Endodermal cell (in vitro differentiated cells): ENCODE results near the gene CLTCL1. TPM values are rescaled to one million over a fixed set of nuclear protein-coding genes. Genes with fewer than 3 reads are reported as not detected.

Source experiments
- DNase-seq: peaks from one replicate; pipeline ENCODE4 v3.0.0-alpha.2; 2017
- H3K27ac ChIP-seq: 2 replicates; pipeline ENCODE4 v1.5.1; 2013; ENCODE audit warnings: mild to moderate bottlenecking, low read depth, low read length, moderate library complexity
- H3K27me3 ChIP-seq: 2 replicates; pipeline ENCODE4 v1.6.1; 2013; ENCODE audit warnings: mild to moderate bottlenecking, low read length, moderate library complexity; ENCODE audit not compliant: insufficient read depth, control insufficient read depth, poor library complexity, severe bottlenecking
- H3K36me3 ChIP-seq: 2 replicates; pipeline ENCODE4 v1.7.0; 2013; ENCODE audit warnings: mild to moderate bottlenecking, low read length, moderate library complexity; ENCODE audit not compliant: control insufficient read depth, insufficient read depth
- H3K4me1 ChIP-seq: one replicate; pipeline ENCODE4 v1.7.0; 2013; ENCODE audit warnings: low read length; ENCODE audit not compliant: control insufficient read depth, insufficient read depth
- H3K4me3 ChIP-seq: 2 replicates; pipeline ENCODE4 v1.5.1; 2013; ENCODE audit warnings: mild to moderate bottlenecking, low read length, moderate library complexity
- H3K9ac ChIP-seq: 2 replicates; pipeline ENCODE4 v1.6.1; 2013; ENCODE audit warnings: mild to moderate bottlenecking, low read length, moderate library complexity; ENCODE audit not compliant: poor library complexity, severe bottlenecking; ENCODE audit errors: extremely low read depth
- H3K9me3 ChIP-seq: 2 replicates; pipeline ENCODE4 v1.6.1; 2013; ENCODE audit warnings: mild to moderate bottlenecking, low read length, moderate library complexity; ENCODE audit not compliant: control insufficient read depth
- H3K27ac Mint-ChIP-seq: 2 replicates; pipeline ENCODE4 v1.8.0; 2020; ENCODE audit warnings: mixed read lengths
- H3K27me3 Mint-ChIP-seq: 2 replicates; pipeline ENCODE4 v1.8.0; 2021; ENCODE audit warnings: mild to moderate bottlenecking, mixed read lengths; ENCODE audit not compliant: insufficient read depth
- H3K36me3 Mint-ChIP-seq: 2 replicates; pipeline ENCODE4 v1.8.0; 2020; ENCODE audit warnings: low read depth, mixed read lengths
- H3K4me1 Mint-ChIP-seq: 2 replicates; pipeline ENCODE4 v1.8.0; 2020; ENCODE audit warnings: mixed read lengths
- H3K4me3 Mint-ChIP-seq: 2 replicates; pipeline ENCODE4 v1.8.0; 2020; ENCODE audit warnings: mild to moderate bottlenecking, moderate library complexity, mixed read lengths
- H3K9me3 Mint-ChIP-seq: 2 replicates; pipeline ENCODE4 v1.8.0; 2020; ENCODE audit warnings: mild to moderate bottlenecking, mixed read lengths
- CTCF ChIP-seq: fragments of 200-600 bp; sonication (generic); conservative IDR thresholded peaks from 2 replicates; pipeline ENCODE4 v1.5.0; 2021; ENCODE audit warnings: antibody characterized with exemption, mild to moderate bottlenecking
- WGBS, 2 experiments: methylation state at CpG; one replicate each; pipeline versions ENCODE4 v1.1.5 to v1.1.7; 2013; ENCODE audit warnings: missing lambda C conversion rate in 2 of 2, mixed read lengths in 1 of 2; ENCODE audit not compliant: insufficient coverage in 1 of 2, insufficient read length in 1 of 2; 5-methylcytosine and 5-hydroxymethylcytosine counted together
- total RNA-seq, 2 donors: library from RNA; stranded (reverse); fragmentation: NEBNext Ultra II Directional in 1 of 2; extraction: Animal tissue kit (Norgen Biotek cat#: 25700) in 1 of 2; gene quantifications; 2 replicates in 1 of 2; 3 replicates in 1 of 2; pipeline ENCODE4 v1.2.1, GENCODE V29; 2021

The CLTCL1 gene
- total RNA-seq, 2 donors from 2014 or later: 11.8 to 14.4 TPM

- Mint-ChIP-seq H3K4me1 (peaks cover 3% of the 10 kb centered on the region), H3K27me3 (no peaks in the 10 kb centered on the region), H3K36me3 (peaks cover 5% of the 10 kb centered on the region), H3K9me3 (no peaks in the 10 kb centered on the region), H3K27ac (no peak overlapping the region), H3K4me3 (no peak overlapping the region)
- no peak overlapping the region for H3K9ac ChIP-seq
- no peaks in the 10 kb centered on the region for H3K36me3 ChIP-seq
- H3K9me3 ChIP-seq: no peaks in the 10 kb centered on the region
- no peak overlapping the region for H3K27ac ChIP-seq
- H3K4me3 ChIP-seq: no peak overlapping the region
- H3K4me1 ChIP-seq: no peaks in the 10 kb centered on the region
- TF ChIP-seq CTCF: no peak
- DNase-seq: no peak
- no peaks in the 10 kb centered on the region for H3K27me3 ChIP-seq
- 87 to 88% methylated on average over 2 to 4 of the region's 4 CpGs for WGBS, 2 experiments
Observed at GRCh38 chr22:19208287-19208847, 83.2 kb downstream of the CLTCL1 start.

GRCh38 chr22:19207884-19208283 lies 83.6 kb downstream of the CLTCL1 start:
- H3K4me3 Mint-ChIP-seq: no peak overlapping the region
- no peak for DNase-seq
- Histone ChIP-seq H3K36me3 (no peaks in the 10 kb centered on the region), H3K9ac (no peak overlapping the region), H3K4me3 (no peak overlapping the region), H3K9me3 (no peaks in the 10 kb centered on the region), H3K27me3 (no peaks in the 10 kb centered on the region), H3K27ac (no peak overlapping the region), H3K4me1 (no peaks in the 10 kb centered on the region)
- peaks cover 5% of the 10 kb centered on the region for H3K36me3 Mint-ChIP-seq
- TF ChIP-seq CTCF: no peak
- no peaks in the 10 kb centered on the region for H3K27me3 Mint-ChIP-seq
- peaks cover 3% of the 10 kb centered on the region for H3K4me1 Mint-ChIP-seq
- 90 to 94% methylated on average over 3 to 5 of the region's 5 CpGs for WGBS, 2 experiments
- H3K9me3 Mint-ChIP-seq: no peaks in the 10 kb centered on the region
- no peak overlapping the region for H3K27ac Mint-ChIP-seq

GRCh38 chr22:19207401-19207808 lies 84.1 kb downstream of the CLTCL1 start:
- Histone ChIP-seq H3K4me3 (no peak overlapping the region), H3K4me1 (no peaks in the 10 kb centered on the region), H3K9ac (no peak overlapping the region), H3K27ac (no peak overlapping the region), H3K27me3 (no peaks in the 10 kb centered on the region), H3K9me3 (no peaks in the 10 kb centered on the region), H3K36me3 (no peaks in the 10 kb centered on the region)
- Mint-ChIP-seq H3K27me3 (no peaks in the 10 kb centered on the region), H3K36me3 (peaks cover 7% of the 10 kb centered on the region), H3K9me3 (no peaks in the 10 kb centered on the region), H3K27ac (no peak overlapping the region), H3K4me1 (peaks cover 3% of the 10 kb centered on the region), H3K4me3 (no peak overlapping the region)
- WGBS, 2 experiments: 84 to 90% methylated on average over 5 to 9 of the region's 9 CpGs
- DNase-seq: no peak
- no peak for TF ChIP-seq CTCF
